ENCODE results near the gene PACSIN2.

Gene PACSIN2

DNA sequence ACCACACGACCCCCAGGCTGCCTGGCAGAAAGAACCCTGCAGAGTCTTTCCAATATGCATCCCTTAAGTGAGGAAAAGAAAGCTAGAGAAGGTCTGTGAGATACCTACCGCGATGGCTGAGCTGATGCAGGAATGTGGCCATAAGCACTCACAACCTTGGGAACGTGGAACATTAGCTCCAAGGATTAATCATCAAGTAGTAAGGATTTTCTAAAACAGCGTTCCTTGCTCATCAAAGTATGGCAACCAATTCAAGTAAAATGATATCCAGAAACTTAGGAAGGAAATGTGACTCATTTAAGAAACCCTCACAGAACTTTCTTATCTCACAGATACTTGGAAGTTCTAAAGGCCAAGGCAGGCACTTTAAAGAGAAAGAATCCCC lies 12.8 kb downstream of the PACSIN2 start:
- no peaks in the 10 kb centered on the region for H3F3A ChIP-seq (ENCODE audit: control insufficient read depth, insufficient read depth)
- H3K9me3 ChIP-seq (ENCODE audit: control insufficient read depth, insufficient read depth, low read length): no peaks in the 10 kb centered on the region
- TF ChIP-seq, protein P1, sequence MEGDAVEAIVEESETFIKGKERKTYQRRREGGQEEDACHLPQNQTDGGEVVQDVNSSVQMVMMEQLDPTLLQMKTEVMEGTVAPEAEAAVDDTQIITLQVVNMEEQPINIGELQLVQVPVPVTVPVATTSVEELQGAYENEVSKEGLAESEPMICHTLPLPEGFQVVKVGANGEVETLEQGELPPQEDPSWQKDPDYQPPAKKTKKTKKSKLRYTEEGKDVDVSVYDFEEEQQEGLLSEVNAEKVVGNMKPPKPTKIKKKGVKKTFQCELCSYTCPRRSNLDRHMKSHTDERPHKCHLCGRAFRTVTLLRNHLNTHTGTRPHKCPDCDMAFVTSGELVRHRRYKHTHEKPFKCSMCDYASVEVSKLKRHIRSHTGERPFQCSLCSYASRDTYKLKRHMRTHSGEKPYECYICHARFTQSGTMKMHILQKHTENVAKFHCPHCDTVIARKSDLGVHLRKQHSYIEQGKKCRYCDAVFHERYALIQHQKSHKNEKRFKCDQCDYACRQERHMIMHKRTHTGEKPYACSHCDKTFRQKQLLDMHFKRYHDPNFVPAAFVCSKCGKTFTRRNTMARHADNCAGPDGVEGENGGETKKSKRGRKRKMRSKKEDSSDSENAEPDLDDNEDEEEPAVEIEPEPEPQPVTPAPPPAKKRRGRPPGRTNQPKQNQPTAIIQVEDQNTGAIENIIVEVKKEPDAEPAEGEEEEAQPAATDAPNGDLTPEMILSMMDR (IDR thresholded peaks at IDR 0.05; ENCODE audit: low read depth, low read length, poor library complexity, severe bottlenecking): no peak
- TF ChIP-seq EZH2phosphoT487 (IDR thresholded peaks at IDR 0.05; ENCODE audit: borderline replicate concordance, low read length): no peak
- H3K36me3 ChIP-seq (ENCODE audit: control insufficient read depth, low read length): no peaks in the 10 kb centered on the region
- H4K20me1 ChIP-seq (ENCODE audit: control insufficient read depth, insufficient read depth, low read depth, low read length): peaks cover 14% of the 10 kb centered on the region; the same call in 1 of the 2 replicates
- H3K4me3 ChIP-seq (ENCODE audit: low read length): no peak overlapping the region
- no peak overlapping the region for H3K4me2 ChIP-seq (ENCODE audit: low read length)
- H3K27ac ChIP-seq (ENCODE audit: low read depth, low read length): no peak overlapping the region
- H3K4me1 ChIP-seq (ENCODE audit: control insufficient read depth, low read length): peaks cover 14% of the 10 kb centered on the region
- no peaks in the 10 kb centered on the region for H3K27me3 ChIP-seq (ENCODE audit: control insufficient read depth, low read length)
- H3K79me2 ChIP-seq (ENCODE audit: control insufficient read depth, low read length): peaks cover 98% of the 10 kb centered on the region
- H3K9me2 ChIP-seq (replicated peaks; ENCODE audit: control insufficient read depth, low read length): no peaks in the 10 kb centered on the region

DNA sequence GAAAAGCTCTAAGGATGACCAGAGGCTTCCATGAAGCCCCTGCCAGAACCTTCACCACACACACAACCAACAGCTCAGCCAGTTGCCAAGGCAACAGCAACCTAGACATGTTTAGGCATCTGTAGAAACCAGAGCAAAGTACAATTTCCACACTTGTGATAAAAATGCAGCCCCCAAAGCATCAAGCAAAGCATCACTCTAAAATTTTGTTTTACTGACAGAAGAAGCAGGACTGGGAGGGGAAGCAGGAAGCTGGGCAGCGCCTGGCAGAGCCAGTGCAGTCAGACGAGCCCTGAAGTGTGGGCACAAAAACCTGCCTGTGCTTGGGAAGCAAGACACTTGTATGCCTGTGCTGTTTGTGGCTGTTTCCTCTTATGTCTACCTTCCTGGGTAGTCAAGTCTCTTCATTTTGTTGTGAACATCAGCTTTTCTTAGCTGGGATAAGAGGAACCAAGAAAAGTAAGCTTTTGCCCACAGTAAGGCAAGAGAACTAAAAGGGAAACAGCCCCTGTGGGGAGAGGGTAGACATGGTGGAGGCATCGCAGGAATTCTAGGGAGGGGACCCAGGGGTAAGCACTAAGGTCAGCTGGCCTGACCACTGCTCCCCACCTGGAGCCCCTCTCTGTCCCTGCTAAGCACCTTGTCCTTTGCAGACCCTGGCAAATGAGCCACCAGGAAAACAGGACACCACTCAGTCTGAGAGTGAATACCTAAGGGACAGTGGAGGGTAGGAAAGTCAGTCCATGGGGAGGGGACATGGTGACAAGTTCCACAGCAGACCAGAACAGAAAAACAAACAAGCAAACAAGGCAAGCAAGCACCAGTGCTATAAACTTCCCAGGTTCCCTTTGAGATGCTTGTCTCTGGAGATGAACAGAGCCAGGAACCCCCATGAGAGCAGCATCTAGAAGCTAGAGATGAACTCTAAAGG lies 13.4 kb downstream of the PACSIN2 start:
- no peak for TF ChIP-seq EZH2phosphoT487 (IDR thresholded peaks at IDR 0.05; ENCODE audit: borderline replicate concordance, low read length)
- TF ChIP-seq, protein P1 (IDR thresholded peaks at IDR 0.05; ENCODE audit: low read depth, low read length, poor library complexity, severe bottlenecking): no peak
- Histone ChIP-seq H3K79me2 (ENCODE audit: control insufficient read depth, low read length) (peaks cover 98% of the 10 kb centered on the region), H3K27me3 (ENCODE audit: control insufficient read depth, low read length) (no peaks in the 10 kb centered on the region), H3K9me2 (replicated peaks; ENCODE audit: control insufficient read depth, low read length) (no peaks in the 10 kb centered on the region), H3K4me3 (ENCODE audit: low read length) (no peak overlapping the region), H3K36me3 (ENCODE audit: control insufficient read depth, low read length) (no peaks in the 10 kb centered on the region), H3K9me3 (ENCODE audit: control insufficient read depth, insufficient read depth, low read length) (no peaks in the 10 kb centered on the region), H3K4me1 (ENCODE audit: control insufficient read depth, low read length) (peaks cover 14% of the 10 kb centered on the region), H3F3A (ENCODE audit: control insufficient read depth, insufficient read depth) (no peaks in the 10 kb centered on the region), H3K4me2 (ENCODE audit: low read length) (no peak overlapping the region), H4K20me1 (ENCODE audit: control insufficient read depth, insufficient read depth, low read depth, low read length) (peaks cover 14% of the 10 kb centered on the region; the same call in 1 of the 2 replicates), H3K27ac (ENCODE audit: low read depth, low read length) (no peak overlapping the region)

DNA sequence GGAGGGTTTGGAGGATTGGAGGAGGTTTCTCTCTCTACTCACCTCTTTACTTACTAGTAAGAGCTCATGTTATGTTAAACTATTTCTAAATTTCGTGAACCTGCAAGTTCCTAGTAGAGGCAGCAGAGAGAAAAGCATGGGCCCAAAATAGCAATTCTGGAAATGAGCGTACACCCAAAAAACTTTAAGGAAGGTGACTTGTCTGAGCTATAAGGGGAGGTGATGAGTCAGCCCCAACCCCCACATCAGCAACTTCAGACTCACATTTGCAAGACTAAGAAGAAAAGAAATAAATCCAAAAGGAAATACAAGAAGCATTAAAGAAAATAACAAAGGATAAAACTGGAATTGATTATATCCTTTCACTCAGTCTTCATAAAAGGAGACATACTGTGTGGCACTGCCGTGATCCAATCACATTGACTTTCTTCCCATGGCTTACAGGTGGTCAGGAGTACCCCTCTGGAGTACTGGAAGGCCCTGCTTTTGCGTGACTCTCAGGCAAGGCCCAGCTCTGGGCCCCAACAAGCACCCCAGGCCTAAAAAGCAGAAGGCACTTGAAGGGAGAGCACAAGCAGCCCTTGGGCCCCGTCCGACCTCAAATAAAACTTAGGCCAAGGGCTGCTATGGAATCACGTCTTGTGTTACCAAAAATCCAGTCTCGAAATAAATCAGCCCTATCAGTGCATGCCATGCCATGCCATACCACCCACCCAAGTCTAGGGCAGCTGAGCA lies 14.3 kb downstream of the PACSIN2 start:
- Histone ChIP-seq H3K4me2 (ENCODE audit: low read length) (no peak overlapping the region), H3K27me3 (ENCODE audit: control insufficient read depth, low read length) (no peaks in the 10 kb centered on the region), H3K9me3 (ENCODE audit: control insufficient read depth, insufficient read depth, low read length) (no peaks in the 10 kb centered on the region), H3K79me2 (ENCODE audit: control insufficient read depth, low read length) (peaks cover 96% of the 10 kb centered on the region), H4K20me1 (ENCODE audit: control insufficient read depth, insufficient read depth, low read depth, low read length) (peaks cover 9% of the 10 kb centered on the region; the same call in 1 of the 2 replicates), H3F3A (ENCODE audit: control insufficient read depth, insufficient read depth) (no peaks in the 10 kb centered on the region), H3K9me2 (replicated peaks; ENCODE audit: control insufficient read depth, low read length) (no peaks in the 10 kb centered on the region), H3K27ac (ENCODE audit: low read depth, low read length) (no peak overlapping the region), H3K4me1 (ENCODE audit: control insufficient read depth, low read length) (peaks cover 16% of the 10 kb centered on the region), H3K4me3 (ENCODE audit: low read length) (no peak overlapping the region), H3K36me3 (ENCODE audit: control insufficient read depth, low read length) (no peaks in the 10 kb centered on the region)
- TF ChIP-seq EZH2phosphoT487 (IDR thresholded peaks at IDR 0.05; ENCODE audit: borderline replicate concordance, low read length): no peak
- TF ChIP-seq, protein P1 (IDR thresholded peaks at IDR 0.05; ENCODE audit: low read depth, low read length, poor library complexity, severe bottlenecking): no peak

Measured in DOHH2 (cell line).